HG03097 (cell line): ENCODE results near the gene RNU5B-1.
"Not testable (repeated sequence)": the region's sequence is repeated elsewhere in the genome, so short reads cannot be mapped to it uniquely, and the experiment has no call there.

Source experiments
- ATAC-seq: cut with Tn5 transposase; IDR thresholded peaks from one replicate; pipeline ENCODE4 v1.9.1; 2021; ENCODE audit not compliant: unreplicated experiment, low FRiP score

The RNU5B-1 gene

GRCh38 chr15:65338823-65339222 lies 34.3 kb downstream of the RNU5B-1 start:
- no peak for ATAC-seq

- no peak for ATAC-seq
Observed at GRCh38 chr15:65339416-65339815, 34.9 kb downstream of the RNU5B-1 start.

GRCh38 chr15:65339920-65340319 lies 35.4 kb downstream of the RNU5B-1 start:
- ATAC-seq: no peak

GRCh38 chr15:65342493-65342892 lies 38.0 kb downstream of the RNU5B-1 start:
- no peak for ATAC-seq

GRCh38 chr15:65343374-65343981 lies 39.0 kb downstream of the RNU5B-1 start:
- ATAC-seq: no peak

GRCh38 chr15:65344214-65344913 lies 39.9 kb downstream of the RNU5B-1 start:
- no peak for ATAC-seq

GRCh38 chr15:65344914-65345275 lies 40.4 kb downstream of the RNU5B-1 start:
- ATAC-seq: no peak

GRCh38 chr15:65346856-65347598 lies 42.5 kb downstream of the RNU5B-1 start:
- ATAC-seq: no peak

GRCh38 chr15:65347756-65348155 lies 43.3 kb downstream of the RNU5B-1 start:
- ATAC-seq: not testable (repeated sequence)

- no peak for ATAC-seq
Observed at GRCh38 chr15:65349338-65349737, 44.9 kb downstream of the RNU5B-1 start.

- not testable (repeated sequence) for ATAC-seq
Observed at GRCh38 chr15:65351972-65352371, 47.5 kb downstream of the RNU5B-1 start.
